PC-3 (cell line): ENCODE results near the gene FAH. TPM values are rescaled to one million over a fixed set of nuclear protein-coding genes. Genes with fewer than 3 reads are reported as not detected.

Experiments used
- ATAC-seq: fragments of 200-7000 bp; cut with Tn5 transposase; 2 replicates; pipeline ENCODE4 v1.9.1; 2020; ENCODE audit warnings: mild to moderate bottlenecking, moderate library complexity
- BruUV-seq: library from RNA; stranded (reverse); fragments of 400-500 nt; replicated peaks from 2 replicates; lab custom pipeline; 2021; lab: Mats Ljungman, UMichigan
- CTCF ChIA-PET: fragments of 300-600 bp; sonication (Branson Sonifier 250); formaldehyde crosslinking; loops from one replicate; lab custom pipeline; 2022; ENCODE audit warnings: antibody characterized with exemption; lab: Charles Lee
- POLR2A ChIA-PET: fragments of 300-600 bp; sonication (Branson Sonifier 250); formaldehyde crosslinking; loops from one replicate; lab custom pipeline; 2022; ENCODE audit warnings: antibody characterized with exemption; ENCODE audit not compliant: unreplicated experiment; lab: Charles Lee
- DNase-seq: peaks from one replicate; pipeline ENCODE4 v3.0.0-alpha.2; 2015
- H2AFZ ChIP-seq: fragments of 300-600 bp; sonication (generic); 2 replicates; pipeline ENCODE4 v1.6.0; 2016; ENCODE audit warnings: antibody characterized with exemption, low read length
- H3F3A ChIP-seq: fragments of 300-600 bp; sonication (generic); one replicate; pipeline ENCODE4 v1.6.0; 2017; ENCODE audit warnings: antibody characterized with exemption, low read length, control low read depth, mild to moderate bottlenecking; ENCODE audit not compliant: unreplicated experiment
- H3K27ac ChIP-seq: fragments of 300-600 bp; sonication (generic); 2 replicates; pipeline ENCODE4 v1.5.1; 2016; ENCODE audit warnings: mild to moderate bottlenecking, low read length
- H3K27me3 ChIP-seq: fragments of 300-600 bp; sonication (generic); 2 replicates; pipeline ENCODE4 v1.6.1; 2016; ENCODE audit warnings: low read length, mixed read lengths
- H3K36me3 ChIP-seq: fragments of 300-600 bp; sonication (generic); 2 replicates; pipeline ENCODE4 v1.6.1; 2016; ENCODE audit warnings: low read depth, mixed run types, low read length, mixed read lengths
- H3K4me1 ChIP-seq: fragments of 300-600 bp; sonication (generic); 2 replicates; pipeline ENCODE4 v1.5.1; 2016; ENCODE audit warnings: low read length; ENCODE audit not compliant: insufficient read depth
- H3K4me2 ChIP-seq: fragments of 300-600 bp; sonication (generic); 2 replicates; pipeline ENCODE4 v1.6.0; 2016; ENCODE audit warnings: low read length
- H3K4me3 ChIP-seq: fragments of 300-600 bp; sonication (generic); 2 replicates; pipeline ENCODE4 v1.5.1; 2016; ENCODE audit warnings: mild to moderate bottlenecking, low read length, mixed read lengths
- H3K79me2 ChIP-seq: fragments of 300-600 bp; sonication (generic); 2 replicates; pipeline ENCODE4 v1.6.1; 2017; ENCODE audit warnings: low read length, mixed read lengths
- H3K9ac ChIP-seq: fragments of 300-600 bp; sonication (generic); 2 replicates; pipeline ENCODE4 v1.6.0; 2016; ENCODE audit warnings: mild to moderate bottlenecking, low read length
- H3K9me2 ChIP-seq: fragments of 300-600 bp; sonication (generic); replicated peaks from 2 replicates; pipeline ENCODE4 v1.6.1; 2016; ENCODE audit warnings: mixed run types, low read length, mixed read lengths
- H3K9me3 ChIP-seq: fragments of 300-600 bp; sonication (generic); 2 replicates; pipeline ENCODE4 v1.6.1; 2016; ENCODE audit warnings: low read length, mixed read lengths
- H4K20me1 ChIP-seq: fragments of 300-600 bp; sonication (generic); 2 replicates; pipeline ENCODE4 v1.6.1; 2016; ENCODE audit warnings: low read length, mixed read lengths
- CTCF ChIP-seq: fragments of 300-600 bp; sonication (generic); conservative IDR thresholded peaks from 2 replicates; pipeline ENCODE4 v1.5.1; 2017; ENCODE audit warnings: antibody characterized with exemption, low read depth, mild to moderate bottlenecking, low read length
- EZH2 ChIP-seq: fragments of 300-600 bp; sonication (generic); IDR thresholded peaks from one replicate; pipeline ENCODE4 v1.6.1; 2017; ENCODE audit warnings: antibody characterized with exemption, mild to moderate bottlenecking, low read length; ENCODE audit not compliant: unreplicated experiment
- EZH2phosphoT487 ChIP-seq: fragments of 300-600 bp; sonication (generic); IDR thresholded peaks from 2 replicates; pipeline ENCODE4 v1.6.1; 2018; ENCODE audit warnings: mild to moderate bottlenecking, antibody characterized with exemption, low read length, borderline replicate concordance
- intact Hi-C: fragments of 100-400 bp; cut with micrococcal nuclease; formaldehyde crosslinking; loops from 2 replicates; pipeline ENCODE4 v1.9.0; 2023
- total RNA-seq: library from RNA; depleted of rRNA; stranded (reverse); fragments of >200 nt; gene quantifications from 2 replicates; pipeline ENCODE4 v1.2.3, GENCODE V29; 2014

FAH gene
- total RNA-seq, 1 experiment from 2014 or later, result 55.4 TPM

GRCh38 chr15:80163897-80164296, 11.1 kb downstream of the FAH start:
- no peak overlapping the region for H3K9ac ChIP-seq
- no peaks in the 10 kb centered on the region for H3K79me2 ChIP-seq
- TF ChIP-seq EZH2, result no peak
- no peak for TF ChIP-seq CTCF
- H3K4me1 ChIP-seq, result peaks cover 17% of the 10 kb centered on the region
- peaks cover 19% of the 10 kb centered on the region for H3K36me3 ChIP-seq
- POLR2A ChIA-PET, result no interaction called here
- no peak overlapping the region for H2AFZ ChIP-seq
- CTCF ChIA-PET, result no interaction called here
- no peaks in the 10 kb centered on the region for H3K9me2 ChIP-seq
- H4K20me1 ChIP-seq, result no peaks in the 10 kb centered on the region
- no peaks in the 10 kb centered on the region for H3K9me3 ChIP-seq
- H3K27ac ChIP-seq, result no peak overlapping the region
- ATAC-seq (no peak), DNase-seq (no peak)
- intact Hi-C loops, result no loop called here
- H3F3A ChIP-seq, result no peaks in the 10 kb centered on the region
- no TSS peak for BruUV-seq
- no peak overlapping the region for H3K4me2 ChIP-seq
- no peaks in the 10 kb centered on the region for H3K27me3 ChIP-seq
- no peak overlapping the region for H3K4me3 ChIP-seq

- H3K4me1 ChIP-seq, result peaks cover 7% of the 10 kb centered on the region
- no peaks in the 10 kb centered on the region for H3K27me3 ChIP-seq
- H4K20me1 ChIP-seq, result no peaks in the 10 kb centered on the region
- intact Hi-C loops, result no loop called here
- no peak overlapping the region for H3K4me2 ChIP-seq
- H2AFZ ChIP-seq, result no peak overlapping the region
- CTCF ChIA-PET, result no interaction called here
- TF ChIP-seq CTCF (no peak), EZH2 (no peak), EZH2phosphoT487 (no peak)
- DNase-seq (no peak), ATAC-seq (no peak)
- no peaks in the 10 kb centered on the region for H3K9me3 ChIP-seq
- no peak overlapping the region for H3K4me3 ChIP-seq
- H3K27ac ChIP-seq, result no peak overlapping the region
- H3F3A ChIP-seq, result no peaks in the 10 kb centered on the region
- no peaks in the 10 kb centered on the region for H3K79me2 ChIP-seq
- H3K36me3 ChIP-seq, result peaks cover 4% of the 10 kb centered on the region
- H3K9ac ChIP-seq, result no peak overlapping the region
- POLR2A ChIA-PET, result no interaction called here
- no peaks in the 10 kb centered on the region for H3K9me2 ChIP-seq
- BruUV-seq, result no TSS peak
These were observed 15.1 kb downstream of the FAH start for GRCh38 chr15:80167936-80168335.

- no peaks in the 10 kb centered on the region for H3K27me3 ChIP-seq
- H3K79me2 ChIP-seq, result no peaks in the 10 kb centered on the region
- no peak overlapping the region for H3K27ac ChIP-seq
- no peak overlapping the region for H2AFZ ChIP-seq
- DNase-seq (no peak), ATAC-seq (no peak)
- no peak overlapping the region for H3K4me2 ChIP-seq
- H3K4me3 ChIP-seq, result no peak overlapping the region
- H3F3A ChIP-seq, result no peaks in the 10 kb centered on the region
- POLR2A ChIA-PET, result no interaction called here
- CTCF ChIA-PET, result interaction anchor here (0.6 kb wide), 1 partner anchor 16 kb away, joined by 3 read pairs; no protein-coding TSS in a partner anchor
- no peaks in the 10 kb centered on the region for H4K20me1 ChIP-seq
- no peak overlapping the region for H3K9ac ChIP-seq
- no peaks in the 10 kb centered on the region for H3K9me2 ChIP-seq
- intact Hi-C loops, result no loop called here
- H3K36me3 ChIP-seq, result peaks cover 7% of the 10 kb centered on the region
- H3K4me1 ChIP-seq, result peaks cover 7% of the 10 kb centered on the region
- no peaks in the 10 kb centered on the region for H3K9me3 ChIP-seq
- TF ChIP-seq CTCF, result no peak
- no peak for TF ChIP-seq EZH2phosphoT487
- no peak for TF ChIP-seq EZH2
- BruUV-seq, result no TSS peak
These were observed 15.6 kb downstream of the FAH start for GRCh38 chr15:80168421-80168820.
